ENCODE measurements around the gene KIAA0408. TPM values are rescaled to one million over a fixed set of nuclear protein-coding genes. Genes with fewer than 3 reads are reported as not detected.

KIAA0408 gene
- total RNA-seq, 6 donors from 2014 or later: 6.4 to 80.5 (median 32.2) TPM

GRCh38 chr6:127494240-127494767, 35.1 kb upstream of the KIAA0408 start:
- TF ChIP-seq EP300 (IDR thresholded peaks at IDR 0.05): no peak
- Histone ChIP-seq H3K9me3 (no peaks in the 10 kb centered on the region), H3K36me3 (no peaks in the 10 kb centered on the region), H3K4me3 (no peak overlapping the region), H3K27ac (no peak overlapping the region), H3K27me3 (no peaks in the 10 kb centered on the region), H3K4me1 (no peaks in the 10 kb centered on the region)
- ATAC-seq (ENCODE audit: low FRiP score in 2 of 2): no peak
- no peak for DNase-seq

GRCh38 chr6:127489248-127489647, 30.1 kb upstream of the KIAA0408 start:
- 70 to 96% methylated on average over 1 of the region's 1 CpG for WGBS, 2 donors
- H3K36me3 ChIP-seq: no peaks in the 10 kb centered on the region
- DNase-seq (no peak), ATAC-seq (ENCODE audit: low FRiP score in 2 of 2) (no peak)
- H3K4me1 ChIP-seq: peaks cover 0 to 7% (median 6%) of the 10 kb centered on the region in 4 donors
- TF ChIP-seq POLR2A (IDR thresholded peaks at IDR 0.05) (no peak), CTCF (IDR thresholded peaks at IDR 0.05) (no peak), POLR2AphosphoS5 (IDR thresholded peaks at IDR 0.05) (no peak)
- no peak overlapping the region for H3K4me3 ChIP-seq
- H3K27ac ChIP-seq: no peak overlapping the region
- H3K9me3 ChIP-seq: no peaks in the 10 kb centered on the region
- no peaks in the 10 kb centered on the region for H3K27me3 ChIP-seq

GRCh38 chr6:127486934-127487333, 27.7 kb upstream of the KIAA0408 start:
- H3K27me3 ChIP-seq: no peaks in the 10 kb centered on the region
- no peak overlapping the region for H3K27ac ChIP-seq
- no peak for ATAC-seq (ENCODE audit: low FRiP score in 2 of 2)
- 89 to 95% methylated on average over 3 of the region's 3 CpGs for WGBS, 2 donors
- no peaks in the 10 kb centered on the region for H3K9me3 ChIP-seq
- TF ChIP-seq CTCF (IDR thresholded peaks at IDR 0.05): no peak
- TF ChIP-seq POLR2A (IDR thresholded peaks at IDR 0.05): no peak
- no peak for TF ChIP-seq POLR2AphosphoS5 (IDR thresholded peaks at IDR 0.05)
- no peak for TF ChIP-seq EP300 (IDR thresholded peaks at IDR 0.05)
- H3K36me3 ChIP-seq: no peaks in the 10 kb centered on the region
- no peak overlapping the region for H3K4me3 ChIP-seq
- H3K4me1 ChIP-seq: peaks cover 6 to 14% (median 12%) of the 10 kb centered on the region in 4 donors
- DNase-seq: no peak

GRCh38 chr6:127484212-127484863, 25.1 kb upstream of the KIAA0408 start:
- 17 to 20% methylated on average over 3 of the region's 3 CpGs for WGBS, 2 donors
- no peaks in the 10 kb centered on the region for H3K27me3 ChIP-seq
- TF ChIP-seq POLR2A (IDR thresholded peaks at IDR 0.05) (no peak), EP300 (IDR thresholded peaks at IDR 0.05) (no peak), CTCF (IDR thresholded peaks at IDR 0.05) (no peak), POLR2AphosphoS5 (IDR thresholded peaks at IDR 0.05) (no peak)
- DNase-seq (no peak), ATAC-seq (ENCODE audit: low FRiP score in 2 of 2) (peak in 1 of 2 donors; percentile 74)
- peak overlapping the region in 3 of 4 donors; percentile 8 to 37 (median 10) for H3K27ac ChIP-seq
- no peaks in the 10 kb centered on the region for H3K9me3 ChIP-seq
- peaks cover 6 to 14% (median 12%) of the 10 kb centered on the region in 4 donors for H3K4me1 ChIP-seq
- H3K4me3 ChIP-seq: no peak overlapping the region
- no peaks in the 10 kb centered on the region for H3K36me3 ChIP-seq

GRCh38 chr6:127483399-127484055, 24.3 kb upstream of the KIAA0408 start:
- no peak for DNase-seq
- no peak for ATAC-seq (ENCODE audit: low FRiP score in 2 of 2)
- Histone ChIP-seq H3K36me3 (no peaks in the 10 kb centered on the region), H3K4me3 (no peak overlapping the region), H3K9me3 (no peaks in the 10 kb centered on the region), H3K4me1 (peaks cover 6 to 14% (median 12%) of the 10 kb centered on the region in 4 donors), H3K27me3 (no peaks in the 10 kb centered on the region), H3K27ac (peak overlapping the region in 1 of 4 donors; percentile 8)
- TF ChIP-seq POLR2A (IDR thresholded peaks at IDR 0.05) (no peak), CTCF (IDR thresholded peaks at IDR 0.05) (no peak), EP300 (IDR thresholded peaks at IDR 0.05) (no peak), POLR2AphosphoS5 (IDR thresholded peaks at IDR 0.05) (no peak)
- 78 to 80% methylated on average over 5 of the region's 5 CpGs for WGBS, 2 donors

Measured in upper lobe of left lung (tissue), 6 donors.